ENCODE data around the gene PLCB1.
A peak's percentile ranks its signal among the peaks of the same experiment; 100 is the strongest.
"Not testable (repeated sequence)": the region's sequence is repeated elsewhere in the genome, so short reads cannot be mapped to it uniquely, and the experiment has no call there.

Gene PLCB1

GRCh38 chr20:8131598-8132483, at the start of gene PLCB1:
Gene PLCB1, plus strand, starts transcription at chr20:8132266. Its CDS starts 386 bp downstream, at chr20:8132652.
- peak; percentile 76 for DNase-seq

DNA sequence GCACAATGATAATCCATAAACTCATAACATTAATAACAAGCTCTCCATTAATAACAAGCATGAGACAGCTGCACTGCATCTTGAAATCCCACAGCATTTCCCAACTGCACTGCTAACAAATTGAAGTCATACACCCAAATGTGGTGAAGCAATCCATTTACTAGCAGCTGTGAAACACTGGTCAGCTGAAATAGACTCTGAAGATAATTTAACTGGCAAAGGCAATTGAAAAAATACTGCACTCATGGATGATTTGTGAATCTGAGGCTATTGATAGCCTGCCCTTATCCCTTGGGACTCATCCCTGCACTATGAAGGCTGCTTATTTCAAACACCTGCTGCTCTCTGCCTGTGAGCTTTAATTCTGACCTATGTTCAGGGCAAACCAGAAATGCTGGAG, 49.1 kb upstream of the PLCB1 start:
- no peak for DNase-seq

- DNase-seq, result no peak
These were observed 42.4 kb upstream of the PLCB1 start for GRCh38 chr20:8089668-8090067.

DNA sequence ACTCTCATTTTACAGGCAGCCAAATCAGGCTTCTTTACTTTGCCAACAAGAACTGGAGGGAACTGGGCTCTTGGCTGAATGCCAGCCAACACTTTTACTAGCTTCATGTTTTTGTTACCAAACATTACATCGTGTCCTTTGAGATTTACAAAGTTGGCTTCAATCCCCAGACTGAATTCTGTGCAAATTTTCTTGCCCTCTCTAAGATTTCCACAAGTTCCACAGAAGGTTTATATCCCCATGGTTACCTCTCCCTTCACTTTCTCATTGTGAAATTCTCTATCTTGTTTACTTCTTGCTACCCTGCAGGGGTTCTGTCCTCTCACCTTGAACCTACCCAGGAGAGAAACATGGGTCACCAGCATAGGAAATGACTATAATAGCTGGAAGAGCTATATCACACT, 37.6 kb upstream of the PLCB1 start:
- no peak for DNase-seq

DNA sequence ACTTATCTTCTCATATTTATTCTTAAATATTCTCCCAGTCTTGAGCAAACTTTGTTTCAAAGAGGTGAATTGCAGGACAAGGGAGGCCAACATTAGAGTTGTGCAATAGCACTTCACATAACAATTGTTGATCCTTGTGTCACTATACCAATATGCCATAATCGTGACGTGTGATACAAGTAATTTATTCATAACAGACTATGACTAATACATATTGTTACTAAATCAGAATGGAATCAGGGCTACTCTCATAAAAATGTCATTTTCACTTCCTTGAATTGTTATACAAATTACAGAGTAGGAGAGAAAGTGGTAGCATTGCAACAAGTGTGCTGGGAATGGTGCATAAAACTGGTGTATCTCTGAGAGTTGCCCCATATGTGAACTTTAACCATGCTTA, 37.2 kb upstream of the PLCB1 start:
- no peak for DNase-seq

DNA sequence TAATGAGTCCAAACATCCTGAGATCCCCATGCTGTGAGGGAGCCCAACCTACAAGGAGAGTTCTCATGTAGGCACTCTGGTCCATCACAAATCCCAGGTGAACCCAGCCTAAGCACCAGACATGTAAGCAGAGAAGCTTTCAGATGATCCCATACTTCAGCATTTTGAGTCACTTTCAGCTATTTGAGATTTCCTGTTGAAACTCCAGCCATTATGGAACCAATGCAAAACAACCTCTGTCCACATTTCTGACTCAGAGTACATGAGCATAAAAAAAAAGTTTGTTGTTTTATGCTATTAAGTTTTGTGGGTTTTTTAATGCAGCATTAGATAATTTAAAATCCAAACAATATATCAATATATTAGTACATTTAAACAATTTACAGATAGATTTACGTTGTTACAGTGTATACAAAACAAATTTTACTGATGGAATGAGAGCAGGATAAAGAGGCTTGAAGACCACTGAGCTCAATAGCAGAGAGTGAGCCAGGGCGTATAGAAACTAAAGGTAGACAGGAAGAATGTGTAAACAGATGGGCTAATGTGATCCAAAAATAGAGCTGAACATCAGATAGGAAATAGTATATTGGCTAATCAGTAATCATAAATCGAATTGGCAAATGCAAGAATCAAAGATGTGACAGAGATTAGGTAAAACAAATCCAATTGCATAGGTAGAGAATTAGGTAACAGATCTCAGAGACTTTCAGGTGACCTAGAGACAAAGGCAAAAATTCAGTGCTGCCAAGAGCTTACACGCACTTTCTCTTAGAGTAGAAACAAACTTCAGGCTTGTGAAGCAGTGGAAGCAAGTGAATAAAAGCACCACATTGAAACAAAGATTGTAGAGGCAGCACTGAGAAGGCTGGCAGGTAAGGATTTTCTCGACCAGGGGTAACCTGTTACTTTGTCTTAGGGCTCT, 36.2 kb upstream of the PLCB1 start:
- DNase-seq, result no peak

- no peak for DNase-seq
These were observed 34.8 kb upstream of the PLCB1 start for GRCh38 chr20:8097307-8097706.

DNA sequence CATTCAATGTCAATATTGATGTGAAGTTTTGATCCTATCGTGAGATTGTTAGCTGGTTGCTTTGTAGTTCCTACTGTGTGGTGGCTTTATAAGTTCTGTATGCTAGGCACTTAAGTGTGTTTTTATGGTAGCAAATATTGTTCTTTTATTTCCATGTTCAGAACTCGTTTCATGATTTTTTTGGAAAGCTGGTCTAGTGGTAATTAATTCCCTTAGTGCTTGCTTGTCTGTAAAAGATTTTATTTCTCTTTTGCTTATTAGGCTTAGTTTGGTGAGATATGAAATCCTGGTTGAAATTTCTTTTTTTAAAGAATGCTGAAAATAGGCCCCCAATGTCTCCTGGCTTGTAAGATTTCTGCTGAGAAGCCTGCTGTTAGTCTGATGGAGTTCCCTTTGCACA, 27.8 kb upstream of the PLCB1 start:
- no peak for DNase-seq

GRCh38 chr20:8114612-8115011, 17.5 kb upstream of the PLCB1 start:
- DNase-seq, result not testable (repeated sequence)

- DNase-seq, result no peak
These were observed 16.6 kb upstream of the PLCB1 start for GRCh38 chr20:8115436-8115835.

- DNase-seq, result no peak
These were observed 15.8 kb upstream of the PLCB1 start for GRCh38 chr20:8116067-8116811.

DNA sequence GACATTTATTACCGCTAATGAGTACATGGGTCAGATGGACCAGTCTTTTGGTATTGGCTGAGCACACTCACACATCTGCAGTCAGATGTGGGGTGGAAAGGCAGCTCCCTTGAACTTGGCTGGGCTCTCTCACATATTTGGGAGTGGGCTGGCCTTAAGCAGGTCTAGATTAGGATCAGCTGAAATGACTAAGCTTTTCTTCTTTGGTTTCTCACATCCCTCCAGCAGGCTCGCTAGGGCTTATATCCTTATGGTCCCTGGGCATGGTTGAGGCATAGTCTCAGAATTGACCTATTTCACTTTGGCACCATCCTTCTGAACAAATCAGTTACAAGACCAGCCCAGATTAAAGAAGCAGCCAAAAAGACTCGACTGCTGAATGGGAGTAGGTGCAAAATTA, 14.4 kb upstream of the PLCB1 start:
- no peak for DNase-seq

DNA sequence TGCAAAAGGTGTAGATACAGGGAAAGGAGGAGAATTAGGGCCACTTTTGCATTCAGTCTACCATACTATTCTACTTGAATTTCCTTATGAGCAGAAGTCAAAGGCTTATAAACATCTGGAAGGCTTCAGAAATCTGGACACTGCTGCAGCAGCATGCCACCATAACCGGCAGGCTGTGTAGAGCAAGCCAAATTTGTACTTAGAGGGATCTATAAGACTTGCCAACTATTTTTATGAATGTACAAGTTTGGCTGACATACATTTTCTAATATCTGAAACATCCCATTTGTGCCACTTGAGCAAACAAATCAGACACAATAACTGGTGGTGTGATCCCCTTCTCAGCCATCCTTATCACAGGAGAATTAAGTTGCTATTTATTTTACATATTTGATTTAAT, 14.0 kb upstream of the PLCB1 start:
- no peak for DNase-seq

DNA sequence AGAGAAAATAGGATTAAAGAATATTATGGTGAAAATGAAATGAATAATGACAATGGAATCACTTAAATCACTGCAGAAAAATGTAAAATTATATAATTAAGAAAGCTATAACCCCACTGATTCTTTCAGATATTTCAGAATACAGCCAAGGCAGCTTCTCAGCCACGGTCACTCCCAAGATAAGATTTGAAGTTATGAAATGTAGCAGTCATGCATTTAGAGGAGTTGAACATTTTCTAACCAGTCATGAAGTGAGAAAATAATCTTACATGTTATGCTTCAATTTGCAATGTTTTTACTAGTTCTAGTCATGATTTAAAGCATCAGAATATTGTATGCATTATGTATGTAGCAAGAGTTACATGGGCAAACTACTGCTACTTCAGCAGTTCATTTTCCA, 13.3 kb upstream of the PLCB1 start:
- no peak for DNase-seq

GRCh38 chr20:8121666-8122065, 10.4 kb upstream of the PLCB1 start:
- no peak for DNase-seq

- DNase-seq, result no peak
These were observed 7.4 kb upstream of the PLCB1 start for GRCh38 chr20:8124639-8125038.

DNA sequence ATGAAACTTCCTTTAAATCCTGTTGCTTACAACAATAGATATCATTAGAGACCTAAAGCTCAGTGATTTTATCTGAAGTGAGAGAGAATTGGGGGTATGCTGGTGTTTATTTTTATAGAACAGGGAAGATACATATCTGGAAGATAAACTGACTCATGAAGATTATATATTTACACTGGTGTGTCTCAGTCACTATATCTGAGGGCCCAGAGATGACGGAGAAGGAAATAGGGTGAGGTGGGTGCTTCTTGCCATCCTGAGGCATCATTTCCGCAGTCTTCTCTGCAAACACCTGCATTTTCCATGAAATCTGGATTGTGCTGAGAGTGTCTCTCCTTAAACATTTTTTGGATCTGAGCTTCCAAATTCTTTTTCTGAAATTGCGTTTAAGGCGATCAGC, 5.9 kb upstream of the PLCB1 start:
- DNase-seq, result no peak

- no peak for DNase-seq
These were observed 5.2 kb upstream of the PLCB1 start for GRCh38 chr20:8126841-8127378.

GRCh38 chr20:8127553-8128255, 4.4 kb upstream of the PLCB1 start:
- DNase-seq, result no peak

DNA sequence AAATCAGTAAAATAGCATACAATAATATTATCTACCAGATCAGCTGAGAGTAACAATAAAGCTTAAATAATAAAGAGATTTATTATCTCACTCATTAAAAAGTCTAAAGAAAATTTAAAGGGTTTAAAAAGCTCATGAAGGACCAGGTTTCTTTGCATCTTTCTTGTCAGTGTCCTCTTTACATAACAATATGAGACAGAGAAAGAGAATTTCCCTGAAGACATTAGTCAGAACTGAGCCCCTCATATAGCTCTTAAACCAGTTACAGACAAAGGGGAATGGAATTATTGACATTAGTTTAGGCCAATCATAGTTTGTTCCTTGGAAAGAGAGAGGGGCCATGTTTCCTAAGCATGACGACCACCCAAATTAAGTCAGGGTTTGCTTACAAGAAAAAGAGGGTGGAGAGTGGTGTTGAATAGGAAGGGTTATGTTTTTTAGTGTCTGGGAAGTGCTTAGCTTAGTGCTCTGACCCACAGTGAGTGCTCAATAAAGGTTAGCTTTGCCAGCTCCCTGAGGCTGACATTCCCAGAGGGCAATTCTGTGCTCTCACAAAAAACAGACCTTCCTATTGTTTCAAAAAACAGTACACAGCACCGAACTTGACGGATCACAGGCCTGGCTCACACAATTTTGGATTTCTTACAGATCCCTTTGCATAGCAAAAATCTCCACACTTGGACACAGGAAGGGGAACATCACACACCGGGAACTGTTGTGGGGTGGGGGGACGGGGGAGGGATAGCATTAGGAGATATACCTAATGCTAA, 3.6 kb upstream of the PLCB1 start:
- no peak for DNase-seq

GRCh38 chr20:8129211-8129976, 2.7 kb upstream of the PLCB1 start:
- no peak for DNase-seq

All from KG1 (cell line).